Measurements from ENCODE around the gene CD2AP.

The CD2AP gene

GRCh38 chr6:47447722-47448121 is 29.9 kb upstream of the CD2AP start:
- no peak overlapping the region for H3K4me3 ChIP-seq (replicated peaks; ENCODE audit: insufficient read depth, low read length)
- TF ChIP-seq POLR2AphosphoS5 (IDR thresholded peaks at IDR 0.05; ENCODE audit: low read depth) (no peak), SPI1 (IDR thresholded peaks at IDR 0.05; ENCODE audit: borderline replicate concordance, low read depth) (no peak)
- H3K27ac ChIP-seq (replicated peaks) = no peak overlapping the region
- no peak for DNase-seq (ENCODE audit: low read depth in 1 of 2, low spot score in 1 of 2)
- H3K27me3 ChIP-seq (ENCODE audit: insufficient read depth, poor library complexity, severe bottlenecking) = no peaks in the 10 kb centered on the region

DNA sequence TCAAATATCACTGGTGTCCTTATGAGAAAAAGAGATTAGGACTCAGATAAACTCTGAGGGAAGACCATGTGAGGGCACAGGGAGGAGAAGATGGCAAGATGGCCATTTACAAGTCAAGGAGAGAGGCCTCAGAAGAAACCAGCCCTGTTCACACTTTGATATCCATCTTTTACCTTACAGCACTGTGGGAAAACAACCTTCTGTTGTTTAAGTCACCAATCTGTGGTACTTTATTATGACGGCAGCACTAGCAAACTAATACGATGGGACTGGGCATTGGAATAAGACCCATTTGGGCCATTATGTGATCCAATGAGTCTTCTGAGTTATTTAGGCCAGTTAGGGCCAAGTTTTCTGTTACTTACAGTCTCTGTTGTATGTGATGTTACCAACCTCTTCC is 26.4 kb upstream of the CD2AP start:
- Histone ChIP-seq H3K27ac (replicated peaks) (no peak overlapping the region), H3K4me3 (replicated peaks; ENCODE audit: insufficient read depth, low read length) (no peak overlapping the region), H3K27me3 (ENCODE audit: insufficient read depth, poor library complexity, severe bottlenecking) (no peaks in the 10 kb centered on the region)
- TF ChIP-seq CTCF (IDR thresholded peaks at IDR 0.05; ENCODE audit: insufficient read depth, low read length) = no peak
- TF ChIP-seq SPI1 (IDR thresholded peaks at IDR 0.05; ENCODE audit: borderline replicate concordance, low read depth) = no peak
- DNase-seq (ENCODE audit: low read depth in 1 of 2, low spot score in 1 of 2) = no peak

- Histone ChIP-seq H3K4me3 (replicated peaks; ENCODE audit: insufficient read depth, low read length) (no peak overlapping the region), H3K27me3 (ENCODE audit: insufficient read depth, poor library complexity, severe bottlenecking) (no peaks in the 10 kb centered on the region), H3K27ac (replicated peaks) (no peak overlapping the region)
- no peak for TF ChIP-seq SPI1 (IDR thresholded peaks at IDR 0.05; ENCODE audit: borderline replicate concordance, low read depth)
- no peak for TF ChIP-seq POLR2AphosphoS5 (IDR thresholded peaks at IDR 0.05; ENCODE audit: low read depth)
- no peak for TF ChIP-seq CTCF (IDR thresholded peaks at IDR 0.05; ENCODE audit: insufficient read depth, low read length)
- TF ChIP-seq GABPA (IDR thresholded peaks at IDR 0.05; ENCODE audit: low read depth) = no peak
- TF ChIP-seq, protein P1, sequence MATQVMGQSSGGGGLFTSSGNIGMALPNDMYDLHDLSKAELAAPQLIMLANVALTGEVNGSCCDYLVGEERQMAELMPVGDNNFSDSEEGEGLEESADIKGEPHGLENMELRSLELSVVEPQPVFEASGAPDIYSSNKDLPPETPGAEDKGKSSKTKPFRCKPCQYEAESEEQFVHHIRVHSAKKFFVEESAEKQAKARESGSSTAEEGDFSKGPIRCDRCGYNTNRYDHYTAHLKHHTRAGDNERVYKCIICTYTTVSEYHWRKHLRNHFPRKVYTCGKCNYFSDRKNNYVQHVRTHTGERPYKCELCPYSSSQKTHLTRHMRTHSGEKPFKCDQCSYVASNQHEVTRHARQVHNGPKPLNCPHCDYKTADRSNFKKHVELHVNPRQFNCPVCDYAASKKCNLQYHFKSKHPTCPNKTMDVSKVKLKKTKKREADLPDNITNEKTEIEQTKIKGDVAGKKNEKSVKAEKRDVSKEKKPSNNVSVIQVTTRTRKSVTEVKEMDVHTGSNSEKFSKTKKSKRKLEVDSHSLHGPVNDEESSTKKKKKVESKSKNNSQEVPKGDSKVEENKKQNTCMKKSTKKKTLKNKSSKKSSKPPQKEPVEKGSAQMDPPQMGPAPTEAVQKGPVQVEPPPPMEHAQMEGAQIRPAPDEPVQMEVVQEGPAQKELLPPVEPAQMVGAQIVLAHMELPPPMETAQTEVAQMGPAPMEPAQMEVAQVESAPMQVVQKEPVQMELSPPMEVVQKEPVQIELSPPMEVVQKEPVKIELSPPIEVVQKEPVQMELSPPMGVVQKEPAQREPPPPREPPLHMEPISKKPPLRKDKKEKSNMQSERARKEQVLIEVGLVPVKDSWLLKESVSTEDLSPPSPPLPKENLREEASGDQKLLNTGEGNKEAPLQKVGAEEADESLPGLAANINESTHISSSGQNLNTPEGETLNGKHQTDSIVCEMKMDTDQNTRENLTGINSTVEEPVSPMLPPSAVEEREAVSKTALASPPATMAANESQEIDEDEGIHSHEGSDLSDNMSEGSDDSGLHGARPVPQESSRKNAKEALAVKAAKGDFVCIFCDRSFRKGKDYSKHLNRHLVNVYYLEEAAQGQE (IDR thresholded peaks at IDR 0.05; ENCODE audit: insufficient replicate concordance, low read depth) = no peak
- DNase-seq (ENCODE audit: low read depth in 1 of 2, low spot score in 1 of 2) = no peak
Measured at GRCh38 chr6:47452899-47453298, 24.7 kb upstream of the CD2AP start.

DNA sequence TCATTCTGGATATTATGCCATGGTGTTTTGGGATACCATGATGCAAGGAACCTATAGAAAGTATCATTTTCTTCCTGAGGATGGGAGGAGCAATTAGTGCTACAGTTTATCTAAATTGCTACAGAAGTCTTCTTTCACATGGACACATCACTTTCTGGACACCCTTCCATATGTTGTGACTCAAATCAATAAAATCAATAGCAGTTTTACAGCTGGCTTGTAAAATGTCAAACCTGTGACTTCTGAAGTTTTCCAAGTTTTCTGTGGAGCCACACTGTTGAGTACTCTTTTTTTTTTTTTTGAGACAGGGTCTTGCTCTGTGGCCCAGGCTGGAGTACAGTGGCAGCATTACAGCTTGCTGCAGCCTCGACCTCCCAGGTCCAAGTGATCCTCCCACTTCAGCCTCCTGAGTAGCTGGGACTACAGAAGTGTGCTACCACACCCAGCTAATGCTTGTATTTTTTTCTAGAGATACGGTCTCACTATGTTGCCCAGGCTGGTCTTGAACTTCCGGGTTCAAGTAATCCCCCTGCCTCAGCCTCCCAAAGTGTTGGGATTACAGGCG is 24.1 kb upstream of the CD2AP start:
- Histone ChIP-seq H3K27me3 (ENCODE audit: insufficient read depth, poor library complexity, severe bottlenecking) (no peaks in the 10 kb centered on the region), H3K4me3 (replicated peaks; ENCODE audit: insufficient read depth, low read length) (no peak overlapping the region), H3K27ac (replicated peaks) (no peak overlapping the region)
- no peak for DNase-seq (ENCODE audit: low read depth in 1 of 2, low spot score in 1 of 2)
- TF ChIP-seq GABPA (IDR thresholded peaks at IDR 0.05; ENCODE audit: low read depth) (no peak), POLR2AphosphoS5 (IDR thresholded peaks at IDR 0.05; ENCODE audit: low read depth) (no peak), SPI1 (IDR thresholded peaks at IDR 0.05; ENCODE audit: borderline replicate concordance, low read depth) (no peak), CTCF (IDR thresholded peaks at IDR 0.05; ENCODE audit: insufficient read depth, low read length) (no peak)
- TF ChIP-seq, protein P1 (IDR thresholded peaks at IDR 0.05; ENCODE audit: insufficient replicate concordance, low read depth) = no peak

Data from HL-60 (cell line).